Adrenal gland (tissue), 5 donors: Measurements from ENCODE around the gene C9orf78.

Experiments
- CTCF ChIP-seq, 6 experiments: fragments of 450-650 bp in 4 of 6; fragments of 200-600 bp in 2 of 6; sonication (generic) in 1 of 6; IDR thresholded peaks; 1 replicate in 5 of 6; 2 replicates in 1 of 6; pipeline versions ENCODE4 v1.5.1 to v1.8.0; 2016 to 2021; ENCODE audit warnings: antibody characterized with exemption in 6 of 6, mild to moderate bottlenecking in 2 of 6, moderate library complexity in 1 of 6
- POLR2A ChIP-seq, 2 donors: fragments of 450-650 bp; IDR thresholded peaks; one replicate each; pipeline ENCODE4 v1.6.1; 2017; ENCODE audit warnings: antibody characterized with exemption in 2 of 2, mild to moderate bottlenecking in 2 of 2, moderate library complexity in 1 of 2
- donor health status: DM: no; HTN: no; CAD: no.

- no peak for TF ChIP-seq CTCF (IDR thresholded peaks at IDR 0.05)
- TF ChIP-seq POLR2A (IDR thresholded peaks at IDR 0.05) = no peak
These were observed 46.7 kb upstream of the C9orf78 start for GRCh38 chr9:129881547-129882324.
